ENCODE results near the gene GPR176. TPM values are rescaled to one million over a fixed set of nuclear protein-coding genes. Genes with fewer than 3 reads are reported as not detected.

The GPR176 gene
- total RNA-seq, 1 donor, result 173 TPM

DNA sequence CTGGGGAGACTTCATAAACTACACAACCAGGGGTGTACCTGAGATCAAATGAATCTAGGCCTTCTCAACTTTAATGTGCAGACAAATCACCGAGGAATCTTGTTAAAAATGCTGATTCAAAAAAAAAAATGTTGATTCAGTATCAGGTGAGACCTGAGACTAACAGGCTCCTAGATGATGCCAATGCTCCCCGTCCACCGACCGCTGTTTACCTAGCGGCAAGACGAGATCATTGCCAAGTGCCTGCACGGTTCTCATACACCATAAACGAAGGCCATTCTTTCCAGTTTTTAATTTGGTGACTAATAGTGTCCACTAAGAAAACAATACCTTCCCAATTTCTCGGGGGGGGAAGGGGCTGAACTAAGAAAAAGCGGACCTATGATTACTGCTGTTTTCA, 134.9 kb downstream of the GPR176 start:
- H3K27ac ChIP-seq (ENCODE audit: low read depth, low read length), result no peak overlapping the region
- H3K4me1 ChIP-seq (ENCODE audit: insufficient read depth, low read length), result peaks cover 63% of the 10 kb centered on the region
- no peaks in the 10 kb centered on the region for H3K27me3 ChIP-seq (ENCODE audit: insufficient read depth, low read length)
- peak overlapping the region; percentile 91 for H3K4me2 ChIP-seq (ENCODE audit: insufficient read depth, low read length)
- peaks cover 24% of the 10 kb centered on the region for H3K79me2 ChIP-seq (ENCODE audit: insufficient read depth, low read length)
- TF ChIP-seq, protein P1, sequence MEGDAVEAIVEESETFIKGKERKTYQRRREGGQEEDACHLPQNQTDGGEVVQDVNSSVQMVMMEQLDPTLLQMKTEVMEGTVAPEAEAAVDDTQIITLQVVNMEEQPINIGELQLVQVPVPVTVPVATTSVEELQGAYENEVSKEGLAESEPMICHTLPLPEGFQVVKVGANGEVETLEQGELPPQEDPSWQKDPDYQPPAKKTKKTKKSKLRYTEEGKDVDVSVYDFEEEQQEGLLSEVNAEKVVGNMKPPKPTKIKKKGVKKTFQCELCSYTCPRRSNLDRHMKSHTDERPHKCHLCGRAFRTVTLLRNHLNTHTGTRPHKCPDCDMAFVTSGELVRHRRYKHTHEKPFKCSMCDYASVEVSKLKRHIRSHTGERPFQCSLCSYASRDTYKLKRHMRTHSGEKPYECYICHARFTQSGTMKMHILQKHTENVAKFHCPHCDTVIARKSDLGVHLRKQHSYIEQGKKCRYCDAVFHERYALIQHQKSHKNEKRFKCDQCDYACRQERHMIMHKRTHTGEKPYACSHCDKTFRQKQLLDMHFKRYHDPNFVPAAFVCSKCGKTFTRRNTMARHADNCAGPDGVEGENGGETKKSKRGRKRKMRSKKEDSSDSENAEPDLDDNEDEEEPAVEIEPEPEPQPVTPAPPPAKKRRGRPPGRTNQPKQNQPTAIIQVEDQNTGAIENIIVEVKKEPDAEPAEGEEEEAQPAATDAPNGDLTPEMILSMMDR (IDR thresholded peaks at IDR 0.05; ENCODE audit: extremely low read depth, low read depth, low read length), result no peak
- no peak overlapping the region for H2AFZ ChIP-seq (ENCODE audit: low read length)
- H3K4me3 ChIP-seq (ENCODE audit: insufficient read depth, low read length), result no peak overlapping the region
- no peak for DNase-seq (ENCODE audit: insufficient read length, low spot score, missing footprints)
- no peaks in the 10 kb centered on the region for H3K36me3 ChIP-seq (ENCODE audit: insufficient read depth, low read length)
- no peaks in the 10 kb centered on the region for H3K9me3 ChIP-seq (ENCODE audit: low read depth, low read length)
- no peaks in the 10 kb centered on the region for H4K20me1 ChIP-seq (ENCODE audit: insufficient read depth, low read length)

DNA sequence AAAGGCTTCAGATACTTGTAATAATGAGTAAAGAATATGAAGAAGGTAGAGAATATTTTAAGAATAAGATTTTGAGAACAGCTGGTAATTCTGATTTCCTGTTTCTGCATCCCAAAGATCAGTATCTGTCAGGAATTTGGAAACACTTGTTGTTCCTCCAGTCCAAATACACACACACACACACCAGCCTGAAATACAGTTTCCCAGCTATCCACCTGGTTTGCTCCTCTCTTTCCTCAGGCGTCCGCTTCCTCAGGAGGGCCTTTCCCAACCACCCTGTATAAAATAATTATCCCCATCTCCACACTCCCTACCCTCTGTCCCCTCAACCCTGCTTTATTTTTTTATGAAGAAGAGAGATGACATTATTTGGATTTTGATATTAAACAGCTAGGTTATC, 135.4 kb downstream of the GPR176 start:
- no peaks in the 10 kb centered on the region for H4K20me1 ChIP-seq (ENCODE audit: insufficient read depth, low read length)
- H3K9me3 ChIP-seq (ENCODE audit: low read depth, low read length), result no peaks in the 10 kb centered on the region
- H3K27ac ChIP-seq (ENCODE audit: low read depth, low read length), result peak overlapping the region; percentile 67
- no peaks in the 10 kb centered on the region for H3K36me3 ChIP-seq (ENCODE audit: insufficient read depth, low read length)
- no peak overlapping the region for H2AFZ ChIP-seq (ENCODE audit: low read length)
- peaks cover 24% of the 10 kb centered on the region for H3K79me2 ChIP-seq (ENCODE audit: insufficient read depth, low read length)
- TF ChIP-seq, protein P1 (IDR thresholded peaks at IDR 0.05; ENCODE audit: extremely low read depth, low read depth, low read length), result no peak
- peak; percentile 76 for DNase-seq (ENCODE audit: insufficient read length, low spot score, missing footprints)
- peaks cover 58% of the 10 kb centered on the region for H3K4me1 ChIP-seq (ENCODE audit: insufficient read depth, low read length)
- peak overlapping the region; percentile 91 for H3K4me2 ChIP-seq (ENCODE audit: insufficient read depth, low read length)
- no peaks in the 10 kb centered on the region for H3K27me3 ChIP-seq (ENCODE audit: insufficient read depth, low read length)
- H3K4me3 ChIP-seq (ENCODE audit: insufficient read depth, low read length), result no peak overlapping the region

DNA sequence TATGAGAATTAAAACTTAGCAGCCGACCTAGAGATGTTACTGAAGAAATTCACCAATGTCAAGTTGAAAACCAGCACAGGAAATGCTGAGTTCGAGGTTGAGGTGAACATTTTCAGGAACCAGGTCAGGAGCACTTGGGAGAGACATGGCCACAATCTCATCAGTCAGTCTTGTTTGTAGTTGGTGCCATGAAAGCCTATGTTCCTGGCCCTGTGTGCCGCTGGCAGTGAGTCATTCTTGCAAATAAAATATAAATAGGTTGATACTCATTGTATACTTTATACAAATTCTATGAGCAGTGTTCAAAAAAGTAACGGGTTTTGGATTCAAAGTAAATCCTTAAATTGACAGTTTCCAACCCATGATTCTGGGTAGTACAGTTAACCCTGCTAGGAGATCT, 135.9 kb downstream of the GPR176 start:
- H3K36me3 ChIP-seq (ENCODE audit: insufficient read depth, low read length), result no peaks in the 10 kb centered on the region
- H3K4me3 ChIP-seq (ENCODE audit: insufficient read depth, low read length), result peak overlapping the region; percentile 80
- peaks cover 53% of the 10 kb centered on the region for H3K4me1 ChIP-seq (ENCODE audit: insufficient read depth, low read length)
- H3K9me3 ChIP-seq (ENCODE audit: low read depth, low read length), result no peaks in the 10 kb centered on the region
- TF ChIP-seq, protein P1 (IDR thresholded peaks at IDR 0.05; ENCODE audit: extremely low read depth, low read depth, low read length), result no peak
- no peak for DNase-seq (ENCODE audit: insufficient read length, low spot score, missing footprints)
- H3K79me2 ChIP-seq (ENCODE audit: insufficient read depth, low read length), result peaks cover 24% of the 10 kb centered on the region
- H3K27me3 ChIP-seq (ENCODE audit: insufficient read depth, low read length), result no peaks in the 10 kb centered on the region
- peak overlapping the region; percentile 91 for H3K4me2 ChIP-seq (ENCODE audit: insufficient read depth, low read length)
- peak overlapping the region; percentile 67 for H3K27ac ChIP-seq (ENCODE audit: low read depth, low read length)
- no peaks in the 10 kb centered on the region for H4K20me1 ChIP-seq (ENCODE audit: insufficient read depth, low read length)
- H2AFZ ChIP-seq (ENCODE audit: low read length), result no peak overlapping the region

DNA sequence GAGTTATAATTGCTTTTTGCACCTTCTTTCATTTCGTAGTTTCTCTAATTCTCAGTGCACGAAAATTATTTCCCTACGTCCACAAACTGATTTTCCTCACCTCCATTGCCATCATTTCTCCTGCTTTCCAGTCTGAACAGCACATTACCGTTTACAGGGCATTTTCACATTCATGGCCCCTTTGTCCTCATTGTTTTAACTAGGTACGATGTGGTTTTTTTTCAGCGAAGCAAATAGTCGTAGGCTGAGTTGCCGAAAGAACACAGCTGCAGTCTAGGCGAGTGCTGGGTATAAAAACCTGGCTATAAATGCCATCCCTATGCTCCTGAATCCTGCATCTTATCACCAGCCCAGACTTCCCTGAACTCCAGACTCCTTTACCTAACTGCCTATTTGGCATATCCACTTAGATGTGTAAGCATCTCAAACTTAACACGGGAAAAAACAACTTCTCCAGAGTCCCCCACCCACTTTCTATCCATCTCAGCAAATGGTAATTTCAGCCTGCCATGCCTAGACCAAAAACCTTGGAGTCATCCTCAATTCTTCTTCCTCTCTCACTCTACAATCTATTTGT, 136.7 kb downstream of the GPR176 start:
- Histone ChIP-seq H3K4me3 (ENCODE audit: insufficient read depth, low read length) (peak overlapping the region; percentile 80), H2AFZ (ENCODE audit: low read length) (peak overlapping the region; percentile 27), H3K9me3 (ENCODE audit: low read depth, low read length) (no peaks in the 10 kb centered on the region), H3K4me2 (ENCODE audit: insufficient read depth, low read length) (peak overlapping the region; percentile 91), H3K27me3 (ENCODE audit: insufficient read depth, low read length) (no peaks in the 10 kb centered on the region), H3K4me1 (ENCODE audit: insufficient read depth, low read length) (peaks cover 45% of the 10 kb centered on the region), H3K36me3 (ENCODE audit: insufficient read depth, low read length) (no peaks in the 10 kb centered on the region), H3K79me2 (ENCODE audit: insufficient read depth, low read length) (peaks cover 24% of the 10 kb centered on the region), H4K20me1 (ENCODE audit: insufficient read depth, low read length) (no peaks in the 10 kb centered on the region), H3K27ac (ENCODE audit: low read depth, low read length) (peak overlapping the region; percentile 67)
- TF ChIP-seq, protein P1 (IDR thresholded peaks at IDR 0.05; ENCODE audit: extremely low read depth, low read depth, low read length), result no peak
- DNase-seq (ENCODE audit: insufficient read length, low spot score, missing footprints), result no peak
